HG03097 (cell line): ENCODE results near the gene UBASH3A.

Experiments used
- ATAC-seq: cut with Tn5 transposase; IDR thresholded peaks from one replicate; pipeline ENCODE4 v1.9.1; 2021; ENCODE audit not compliant: unreplicated experiment, low FRiP score

Gene UBASH3A

GRCh38 chr21:42426424-42426823 lies 22.7 kb downstream of the UBASH3A start:
- ATAC-seq, result no peak

GRCh38 chr21:42426876-42427480 lies 23.3 kb downstream of the UBASH3A start:
- ATAC-seq, result no peak

GRCh38 chr21:42427809-42428419 lies 24.2 kb downstream of the UBASH3A start:
- ATAC-seq, result no peak

- ATAC-seq, result no peak
Measured at GRCh38 chr21:42429021-42429420, 25.3 kb downstream of the UBASH3A start.

- ATAC-seq, result no peak
Measured at GRCh38 chr21:42429856-42430255, 26.2 kb downstream of the UBASH3A start.

GRCh38 chr21:42430521-42430920 lies 26.8 kb downstream of the UBASH3A start:
- no peak for ATAC-seq

GRCh38 chr21:42431196-42431595 lies 27.5 kb downstream of the UBASH3A start:
- no peak for ATAC-seq

GRCh38 chr21:42432695-42433094 lies 29.0 kb downstream of the UBASH3A start:
- ATAC-seq, result no peak

GRCh38 chr21:42433946-42434551 lies 30.3 kb downstream of the UBASH3A start:
- ATAC-seq, result no peak

GRCh38 chr21:42434884-42435283 lies 31.2 kb downstream of the UBASH3A start:
- ATAC-seq, result no peak

- ATAC-seq, result no peak
Measured at GRCh38 chr21:42435401-42435800, 31.7 kb downstream of the UBASH3A start.

- ATAC-seq, result no peak
Measured at GRCh38 chr21:42435833-42436232, 32.1 kb downstream of the UBASH3A start.

GRCh38 chr21:42436914-42437313 lies 33.2 kb downstream of the UBASH3A start:
- ATAC-seq, result no peak

- ATAC-seq, result no peak
Measured at GRCh38 chr21:42437786-42438185, 34.1 kb downstream of the UBASH3A start.

GRCh38 chr21:42438316-42439205 lies 34.9 kb downstream of the UBASH3A start:
- no peak for ATAC-seq

GRCh38 chr21:42439284-42440186 lies 35.8 kb downstream of the UBASH3A start:
- no peak for ATAC-seq

- no peak for ATAC-seq
Measured at GRCh38 chr21:42440187-42440792, 36.6 kb downstream of the UBASH3A start.

- ATAC-seq, result no peak
Measured at GRCh38 chr21:42441963-42442362, 38.3 kb downstream of the UBASH3A start.

- ATAC-seq, result no peak
Measured at GRCh38 chr21:42443181-42443785, 39.6 kb downstream of the UBASH3A start.
